SK-N-SH treated with all-trans-retinoic acid at 6 μM for 48 hours (cell line): ENCODE data around the gene FCHO2.

ENCODE experiments used
- ATAC-seq: fragments of 200-7000 bp; cut with Tn5 transposase; 3 replicates; pipeline ENCODE4 v1.9.1; 2020; ENCODE audit warnings: mild to moderate bottlenecking, moderate library complexity
- ARNTL ChIP-seq: fragments of 450-650 bp; formaldehyde crosslinking; IDR thresholded peaks from 2 replicates; pipeline ENCODE4 v1.5.0; 2020; ENCODE audit warnings: low read depth, mild to moderate bottlenecking, moderate library complexity, borderline replicate concordance
- BACH2 ChIP-seq: fragments of 250-450 bp; sonication (Bioruptor Pico); IDR thresholded peaks from 2 replicates; pipeline ENCODE4 v1.9.0; 2021; ENCODE audit warnings: mild to moderate bottlenecking, borderline replicate concordance
- ESRRG ChIP-seq: fragments of 250-450 bp; sonication (Bioruptor Pico); IDR thresholded peaks from 2 replicates; pipeline ENCODE4 v1.6.1; 2021; ENCODE audit warnings: mild to moderate bottlenecking
- GLIS3 ChIP-seq: fragments of 250-450 bp; sonication (Bioruptor Pico); IDR thresholded peaks from 2 replicates; pipeline ENCODE4 v1.5.0; 2020; ENCODE audit warnings: mild to moderate bottlenecking, moderate library complexity
- ISL1 ChIP-seq: fragments of 250-450 bp; sonication (Bioruptor Pico); IDR thresholded peaks from 2 replicates; pipeline ENCODE4 v2.1.2; 2022; ENCODE audit warnings: mild to moderate bottlenecking, moderate library complexity
- OSR1 ChIP-seq: fragments of 250-450 bp; sonication (Bioruptor Pico); IDR thresholded peaks from 2 replicates; pipeline ENCODE4 v1.8.0; 2022; ENCODE audit warnings: moderate library complexity, mild to moderate bottlenecking, inconsistent platforms
- PPARA ChIP-seq: fragments of 250-450 bp; sonication (Bioruptor Pico); IDR thresholded peaks from 2 replicates; pipeline ENCODE4 v1.5.0; 2020; ENCODE audit warnings: mild to moderate bottlenecking, borderline replicate concordance
- RARB ChIP-seq: fragments of 250-450 bp; sonication (Bioruptor Pico); IDR thresholded peaks from 2 replicates; pipeline ENCODE4 v1.8.0; 2021; ENCODE audit warnings: mild to moderate bottlenecking, moderate library complexity
- SNAI2 ChIP-seq: fragments of 250-450 bp; sonication (Bioruptor Pico); IDR thresholded peaks from 2 replicates; pipeline ENCODE4 v1.5.0; 2020; ENCODE audit warnings: mild to moderate bottlenecking, moderate library complexity
- TCF4 ChIP-seq: fragments of 250-450 bp; sonication (Bioruptor Pico); IDR thresholded peaks from 2 replicates; pipeline ENCODE4 v1.8.0; 2021; ENCODE audit warnings: mild to moderate bottlenecking, moderate library complexity, borderline replicate concordance
- TOX ChIP-seq: fragments of 250-450 bp; sonication (Bioruptor Pico); IDR thresholded peaks from 2 replicates; pipeline ENCODE4 v1.8.0; 2021; ENCODE audit warnings: mild to moderate bottlenecking, moderate library complexity, borderline replicate concordance
- ZC3H10 ChIP-seq: fragments of 250-450 bp; sonication (Bioruptor Pico); IDR thresholded peaks from 2 replicates; pipeline ENCODE4 v1.5.1; 2021; ENCODE audit warnings: mild to moderate bottlenecking, moderate library complexity
- ZFP3 ChIP-seq: fragments of 250-450 bp; sonication (Bioruptor Pico); IDR thresholded peaks from 2 replicates; pipeline ENCODE4 v1.5.0; 2020; ENCODE audit warnings: mild to moderate bottlenecking, moderate library complexity
- ZFP30 ChIP-seq: fragments of 450-650 bp; formaldehyde crosslinking; IDR thresholded peaks from 2 replicates; pipeline ENCODE4 v1.5.0; 2022; ENCODE audit warnings: mild to moderate bottlenecking, moderate library complexity
- ZNF565 ChIP-seq: fragments of 450-650 bp; formaldehyde crosslinking; conservative IDR thresholded peaks from 2 replicates; pipeline ENCODE4 v1.5.0; 2020; ENCODE audit warnings: low read depth, mild to moderate bottlenecking, moderate library complexity
- ZNF8 ChIP-seq: fragments of 450-650 bp; formaldehyde crosslinking; IDR thresholded peaks from 2 replicates; pipeline ENCODE4 v1.5.0; 2020; ENCODE audit warnings: mild to moderate bottlenecking, moderate library complexity
- TF ChIP-seq, protein P1 (sequence below): fragments of 250-450 bp; sonication (Bioruptor Pico); IDR thresholded peaks from 2 replicates; pipeline ENCODE4 v1.5.1; 2020; ENCODE audit warnings: low read depth, mild to moderate bottlenecking, moderate library complexity
- TF ChIP-seq, protein P2 (sequence below): fragments of 250-450 bp; sonication (Bioruptor Pico); IDR thresholded peaks from 2 replicates; pipeline ENCODE4 v1.8.0; 2021; ENCODE audit warnings: low read depth, mild to moderate bottlenecking, moderate library complexity, borderline replicate concordance
- TF ChIP-seq, protein P3 (sequence below): fragments of 250-450 bp; sonication (Bioruptor Pico); IDR thresholded peaks from 2 replicates; pipeline ENCODE4 v1.8.0; 2020; ENCODE audit warnings: mild to moderate bottlenecking, moderate library complexity, borderline replicate concordance
- TF ChIP-seq, protein P4 (sequence below): fragments of 250-450 bp; sonication (Bioruptor Pico); IDR thresholded peaks from 2 replicates; pipeline ENCODE4 v1.5.0; 2020; ENCODE audit warnings: mild to moderate bottlenecking, moderate library complexity
- TF ChIP-seq, protein P5 (sequence below): fragments of 250-450 bp; sonication (Bioruptor Pico); IDR thresholded peaks from 2 replicates; pipeline ENCODE4 v1.5.1; 2021; ENCODE audit warnings: mild to moderate bottlenecking, moderate library complexity

Gene FCHO2

DNA sequence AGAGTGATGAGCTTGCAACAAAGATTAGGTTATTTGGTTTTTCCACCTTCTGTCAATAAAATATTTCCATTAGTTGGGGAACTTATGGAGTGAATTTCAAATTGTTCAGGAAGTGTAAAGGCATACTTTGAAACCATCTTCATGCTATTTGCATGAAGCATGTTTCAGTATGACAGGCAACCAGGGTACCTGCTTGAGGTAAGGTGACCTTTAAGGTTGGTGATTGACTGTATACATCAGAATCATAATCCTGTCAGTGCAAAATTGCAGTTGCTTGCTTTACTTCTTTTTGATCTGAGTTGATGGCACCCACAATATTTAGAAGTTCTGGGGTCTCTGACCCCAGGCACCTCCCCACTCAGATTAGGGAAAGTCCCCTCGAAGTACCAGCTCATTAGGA is 138.6 kb downstream of the FCHO2 start:
- ATAC-seq: no peak
- TF ChIP-seq, protein P1, sequence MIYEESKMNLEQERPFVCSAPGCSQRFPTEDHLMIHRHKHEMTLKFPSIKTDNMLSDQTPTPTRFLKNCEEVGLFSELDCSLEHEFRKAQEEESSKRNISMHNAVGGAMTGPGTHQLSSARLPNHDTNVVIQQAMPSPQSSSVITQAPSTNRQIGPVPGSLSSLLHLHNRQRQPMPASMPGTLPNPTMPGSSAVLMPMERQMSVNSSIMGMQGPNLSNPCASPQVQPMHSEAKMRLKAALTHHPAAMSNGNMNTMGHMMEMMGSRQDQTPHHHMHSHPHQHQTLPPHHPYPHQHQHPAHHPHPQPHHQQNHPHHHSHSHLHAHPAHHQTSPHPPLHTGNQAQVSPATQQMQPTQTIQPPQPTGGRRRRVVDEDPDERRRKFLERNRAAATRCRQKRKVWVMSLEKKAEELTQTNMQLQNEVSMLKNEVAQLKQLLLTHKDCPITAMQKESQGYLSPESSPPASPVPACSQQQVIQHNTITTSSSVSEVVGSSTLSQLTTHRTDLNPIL: no peak
- TF ChIP-seq ZFP30 (no peak), TOX (CRISPR knock-in tag) (no peak), ARNTL (CRISPR knock-in tag) (no peak), ZFP3 (CRISPR knock-in tag) (no peak)

DNA sequence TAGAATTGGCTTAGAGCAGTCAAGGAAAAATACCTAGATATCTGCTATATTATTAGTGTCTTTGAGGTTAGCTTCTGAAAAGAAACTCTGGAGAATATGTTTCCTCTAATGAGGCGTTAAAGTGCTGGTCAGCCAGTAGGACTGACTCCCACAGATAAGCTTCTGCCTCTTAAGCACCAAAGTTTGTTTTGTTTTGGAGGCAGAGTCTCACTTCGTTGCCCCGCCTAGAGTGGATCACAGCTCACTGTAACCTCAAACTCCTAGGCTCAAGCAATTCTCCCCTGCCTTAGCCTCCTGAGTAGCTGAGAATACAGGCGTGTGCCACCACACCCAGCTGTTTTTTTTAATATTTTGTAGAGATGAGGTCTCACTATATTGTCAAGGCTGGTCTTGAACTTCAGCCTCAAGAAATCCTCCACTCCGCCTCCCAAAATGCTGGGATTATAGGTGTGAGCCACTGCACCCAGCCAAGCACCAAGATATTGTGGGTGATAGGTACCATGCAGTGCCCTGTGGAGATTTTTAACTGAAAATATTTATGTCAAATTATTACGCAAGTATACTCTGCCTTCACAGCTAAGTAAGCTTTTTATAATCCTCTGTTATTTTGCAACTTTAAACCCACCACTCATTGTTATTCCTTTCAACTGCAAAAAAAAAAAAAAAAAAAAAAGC is 139.9 kb downstream of the FCHO2 start:
- no peak for ATAC-seq
- TF ChIP-seq TCF4 (CRISPR knock-in tag): no peak
- TF ChIP-seq, protein P2, sequence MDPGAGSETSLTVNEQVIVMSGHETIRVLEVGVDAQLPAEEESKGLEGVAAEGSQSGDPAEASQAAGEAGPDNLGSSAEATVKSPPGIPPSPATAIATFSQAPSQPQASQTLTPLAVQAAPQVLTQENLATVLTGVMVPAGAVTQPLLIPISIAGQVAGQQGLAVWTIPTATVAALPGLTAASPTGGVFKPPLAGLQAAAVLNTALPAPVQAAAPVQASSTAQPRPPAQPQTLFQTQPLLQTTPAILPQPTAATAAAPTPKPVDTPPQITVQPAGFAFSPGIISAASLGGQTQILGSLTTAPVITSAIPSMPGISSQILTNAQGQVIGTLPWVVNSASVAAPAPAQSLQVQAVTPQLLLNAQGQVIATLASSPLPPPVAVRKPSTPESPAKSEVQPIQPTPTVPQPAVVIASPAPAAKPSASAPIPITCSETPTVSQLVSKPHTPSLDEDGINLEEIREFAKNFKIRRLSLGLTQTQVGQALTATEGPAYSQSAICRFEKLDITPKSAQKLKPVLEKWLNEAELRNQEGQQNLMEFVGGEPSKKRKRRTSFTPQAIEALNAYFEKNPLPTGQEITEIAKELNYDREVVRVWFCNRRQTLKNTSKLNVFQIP (CRISPR knock-in tag): no peak
- TF ChIP-seq, protein P3, sequence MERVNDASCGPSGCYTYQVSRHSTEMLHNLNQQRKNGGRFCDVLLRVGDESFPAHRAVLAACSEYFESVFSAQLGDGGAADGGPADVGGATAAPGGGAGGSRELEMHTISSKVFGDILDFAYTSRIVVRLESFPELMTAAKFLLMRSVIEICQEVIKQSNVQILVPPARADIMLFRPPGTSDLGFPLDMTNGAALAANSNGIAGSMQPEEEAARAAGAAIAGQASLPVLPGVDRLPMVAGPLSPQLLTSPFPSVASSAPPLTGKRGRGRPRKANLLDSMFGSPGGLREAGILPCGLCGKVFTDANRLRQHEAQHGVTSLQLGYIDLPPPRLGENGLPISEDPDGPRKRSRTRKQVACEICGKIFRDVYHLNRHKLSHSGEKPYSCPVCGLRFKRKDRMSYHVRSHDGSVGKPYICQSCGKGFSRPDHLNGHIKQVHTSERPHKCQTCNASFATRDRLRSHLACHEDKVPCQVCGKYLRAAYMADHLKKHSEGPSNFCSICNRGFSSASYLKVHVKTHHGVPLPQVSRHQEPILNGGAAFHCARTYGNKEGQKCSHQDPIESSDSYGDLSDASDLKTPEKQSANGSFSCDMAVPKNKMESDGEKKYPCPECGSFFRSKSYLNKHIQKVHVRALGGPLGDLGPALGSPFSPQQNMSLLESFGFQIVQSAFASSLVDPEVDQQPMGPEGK (CRISPR knock-in tag): no peak
- TF ChIP-seq, all 23 proteins: peak for 0

DNA sequence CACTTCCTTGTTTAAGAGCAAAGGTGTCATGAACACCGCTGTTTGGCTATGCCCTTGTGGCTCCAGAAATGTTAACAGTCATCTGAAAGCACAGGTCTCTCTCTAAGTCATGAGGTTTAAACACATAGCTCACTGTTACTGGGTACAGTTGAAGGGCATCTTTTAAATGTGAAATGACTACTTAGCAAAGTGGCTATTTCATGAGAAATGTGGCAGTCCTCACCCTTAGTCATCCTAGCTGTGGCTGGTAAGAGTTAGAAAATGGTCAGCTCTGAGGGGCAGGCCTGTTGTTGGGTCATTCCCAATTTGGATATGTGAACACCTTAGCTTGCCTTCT is 140.4 kb downstream of the FCHO2 start:
- no peak for ATAC-seq
- TF ChIP-seq ZFP30 (no peak), ZC3H10 (CRISPR knock-in tag) (no peak), GLIS3 (CRISPR knock-in tag) (no peak), OSR1 (CRISPR knock-in tag) (no peak), TOX (CRISPR knock-in tag) (no peak), BACH2 (CRISPR knock-in tag) (no peak), ISL1 (CRISPR knock-in tag) (no peak)
- TF ChIP-seq, protein P3 (CRISPR knock-in tag): no peak
- TF ChIP-seq, protein P1: no peak
- TF ChIP-seq, protein P4, sequence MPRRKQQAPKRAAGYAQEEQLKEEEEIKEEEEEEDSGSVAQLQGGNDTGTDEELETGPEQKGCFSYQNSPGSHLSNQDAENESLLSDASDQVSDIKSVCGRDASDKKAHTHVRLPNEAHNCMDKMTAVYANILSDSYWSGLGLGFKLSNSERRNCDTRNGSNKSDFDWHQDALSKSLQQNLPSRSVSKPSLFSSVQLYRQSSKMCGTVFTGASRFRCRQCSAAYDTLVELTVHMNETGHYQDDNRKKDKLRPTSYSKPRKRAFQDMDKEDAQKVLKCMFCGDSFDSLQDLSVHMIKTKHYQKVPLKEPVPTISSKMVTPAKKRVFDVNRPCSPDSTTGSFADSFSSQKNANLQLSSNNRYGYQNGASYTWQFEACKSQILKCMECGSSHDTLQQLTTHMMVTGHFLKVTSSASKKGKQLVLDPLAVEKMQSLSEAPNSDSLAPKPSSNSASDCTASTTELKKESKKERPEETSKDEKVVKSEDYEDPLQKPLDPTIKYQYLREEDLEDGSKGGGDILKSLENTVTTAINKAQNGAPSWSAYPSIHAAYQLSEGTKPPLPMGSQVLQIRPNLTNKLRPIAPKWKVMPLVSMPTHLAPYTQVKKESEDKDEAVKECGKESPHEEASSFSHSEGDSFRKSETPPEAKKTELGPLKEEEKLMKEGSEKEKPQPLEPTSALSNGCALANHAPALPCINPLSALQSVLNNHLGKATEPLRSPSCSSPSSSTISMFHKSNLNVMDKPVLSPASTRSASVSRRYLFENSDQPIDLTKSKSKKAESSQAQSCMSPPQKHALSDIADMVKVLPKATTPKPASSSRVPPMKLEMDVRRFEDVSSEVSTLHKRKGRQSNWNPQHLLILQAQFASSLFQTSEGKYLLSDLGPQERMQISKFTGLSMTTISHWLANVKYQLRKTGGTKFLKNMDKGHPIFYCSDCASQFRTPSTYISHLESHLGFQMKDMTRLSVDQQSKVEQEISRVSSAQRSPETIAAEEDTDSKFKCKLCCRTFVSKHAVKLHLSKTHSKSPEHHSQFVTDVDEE: no peak

DNA sequence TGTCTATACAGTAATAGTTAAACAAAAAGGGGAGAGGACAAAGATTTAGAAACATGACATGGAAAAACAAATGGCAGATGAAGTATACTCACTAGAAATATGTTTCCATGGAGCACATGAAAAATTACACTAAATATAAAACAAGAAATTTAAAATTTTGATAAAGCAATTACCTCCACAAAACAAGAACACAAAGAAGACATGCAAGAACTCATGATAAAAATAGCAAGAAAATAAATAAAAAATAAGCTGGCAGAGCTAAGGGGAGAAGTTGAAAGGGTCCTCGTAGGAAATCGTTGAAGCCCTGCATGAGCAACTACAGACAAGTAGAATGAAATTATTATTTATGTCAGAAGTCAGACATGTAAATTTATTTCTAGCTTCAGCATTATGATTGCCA is 141.9 kb downstream of the FCHO2 start:
- ATAC-seq: no peak
- TF ChIP-seq, protein P5, sequence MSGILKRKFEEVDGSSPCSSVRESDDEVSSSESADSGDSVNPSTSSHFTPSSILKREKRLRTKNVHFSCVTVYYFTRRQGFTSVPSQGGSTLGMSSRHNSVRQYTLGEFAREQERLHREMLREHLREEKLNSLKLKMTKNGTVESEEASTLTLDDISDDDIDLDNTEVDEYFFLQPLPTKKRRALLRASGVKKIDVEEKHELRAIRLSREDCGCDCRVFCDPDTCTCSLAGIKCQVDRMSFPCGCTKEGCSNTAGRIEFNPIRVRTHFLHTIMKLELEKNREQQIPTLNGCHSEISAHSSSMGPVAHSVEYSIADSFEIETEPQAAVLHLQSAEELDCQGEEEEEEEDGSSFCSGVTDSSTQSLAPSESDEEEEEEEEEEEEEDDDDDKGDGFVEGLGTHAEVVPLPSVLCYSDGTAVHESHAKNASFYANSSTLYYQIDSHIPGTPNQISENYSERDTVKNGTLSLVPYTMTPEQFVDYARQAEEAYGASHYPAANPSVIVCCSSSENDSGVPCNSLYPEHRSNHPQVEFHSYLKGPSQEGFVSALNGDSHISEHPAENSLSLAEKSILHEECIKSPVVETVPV (CRISPR knock-in tag): no peak
- no peak for TF ChIP-seq TOX (CRISPR knock-in tag)
- TF ChIP-seq TCF4 (CRISPR knock-in tag): no peak
- TF ChIP-seq ISL1 (CRISPR knock-in tag): no peak
- no peak for TF ChIP-seq ZC3H10 (CRISPR knock-in tag)
- TF ChIP-seq, protein P3 (CRISPR knock-in tag): no peak
- TF ChIP-seq SNAI2: no peak
- no peak for TF ChIP-seq BACH2 (CRISPR knock-in tag)
- TF ChIP-seq ESRRG (CRISPR knock-in tag): no peak
- no peak for TF ChIP-seq ZNF565 (CRISPR knock-in tag)
- no peak for TF ChIP-seq RARB (CRISPR knock-in tag)
- no peak for TF ChIP-seq PPARA (CRISPR knock-in tag)
- no peak for TF ChIP-seq ZFP3 (CRISPR knock-in tag)
- TF ChIP-seq ZNF8: no peak
